Loucy (cell line): ENCODE measurements around the gene TMPRSS6.

Experiments used
- H2AFZ ChIP-seq: fragments of 200-600 bp; sonication (generic); 2 replicates; pipeline ENCODE4 v1.6.0; 2016; ENCODE audit warnings: antibody characterized with exemption, mild to moderate bottlenecking, low read length, moderate library complexity
- H3F3A ChIP-seq: fragments of 200-600 bp; 2 replicates; pipeline ENCODE4 v1.6.0; 2016; ENCODE audit warnings: antibody characterized with exemption, low read depth, mild to moderate bottlenecking
- H3K27me3 ChIP-seq: fragments of 200-600 bp; sonication (generic); 2 replicates; pipeline ENCODE4 v1.6.1; 2014; ENCODE audit warnings: low read length, mild to moderate bottlenecking; ENCODE audit not compliant: insufficient read depth, poor library complexity, severe bottlenecking
- H3K36me3 ChIP-seq: fragments of 200-600 bp; sonication (generic); 2 replicates; pipeline ENCODE4 v1.6.1; 2016; ENCODE audit warnings: low read length; ENCODE audit not compliant: insufficient read depth
- H3K4me1 ChIP-seq: fragments of 200-600 bp; sonication (generic); 2 replicates; pipeline ENCODE4 v1.5.1; 2014; ENCODE audit warnings: low read length, mild to moderate bottlenecking; ENCODE audit not compliant: insufficient read depth, poor library complexity, severe bottlenecking
- H3K4me2 ChIP-seq: fragments of 200-600 bp; sonication (generic); 2 replicates; pipeline ENCODE4 v1.6.0; 2014; ENCODE audit warnings: antibody characterized with exemption, low read length, low read depth, mild to moderate bottlenecking; ENCODE audit not compliant: poor library complexity, severe bottlenecking
- H3K4me3 ChIP-seq: fragments of 200-600 bp; sonication (generic); 2 replicates; pipeline ENCODE4 v1.5.1; 2014; ENCODE audit warnings: low read length, mild to moderate bottlenecking, mixed read lengths; ENCODE audit not compliant: poor library complexity, severe bottlenecking
- H3K79me2 ChIP-seq: fragments of 200-600 bp; sonication (generic); 2 replicates; pipeline ENCODE4 v1.6.1; 2014; ENCODE audit warnings: low read length; ENCODE audit not compliant: insufficient read depth
- H3K9ac ChIP-seq: fragments of 200-600 bp; sonication (generic); 2 replicates; pipeline ENCODE4 v1.6.0; 2014; ENCODE audit warnings: mild to moderate bottlenecking, low read depth, low read length, moderate library complexity; ENCODE audit not compliant: poor library complexity, severe bottlenecking
- H3K9me2 ChIP-seq: fragments of 200-600 bp; sonication (generic); replicated peaks from 2 replicates; pipeline ENCODE4 v1.6.1; 2016; ENCODE audit warnings: low read depth, low read length, mixed read lengths
- H3K9me3 ChIP-seq: fragments of 200-600 bp; sonication (generic); 2 replicates; pipeline ENCODE4 v1.6.1; 2014; ENCODE audit warnings: mild to moderate bottlenecking, antibody characterized with exemption, low read length, low read depth; ENCODE audit not compliant: insufficient read depth
- H4K20me1 ChIP-seq: fragments of 200-600 bp; sonication (generic); 2 replicates; pipeline ENCODE4 v1.6.0; 2014; ENCODE audit warnings: antibody characterized with exemption, low read length, mild to moderate bottlenecking; ENCODE audit not compliant: insufficient read depth, poor library complexity, severe bottlenecking
- EZH2phosphoT487 ChIP-seq: fragments of 200-600 bp; IDR thresholded peaks from 2 replicates; pipeline ENCODE4 v1.6.1; 2018; ENCODE audit warnings: antibody characterized with exemption, mild to moderate bottlenecking, moderate library complexity, borderline replicate concordance
- TF ChIP-seq, protein P1 (sequence below): fragments of 200-600 bp; sonication (generic); conservative IDR thresholded peaks from 2 replicates; pipeline ENCODE4 v1.5.1; 2014; ENCODE audit warnings: mild to moderate bottlenecking, antibody characterized with exemption, low read length

The TMPRSS6 gene

DNA sequence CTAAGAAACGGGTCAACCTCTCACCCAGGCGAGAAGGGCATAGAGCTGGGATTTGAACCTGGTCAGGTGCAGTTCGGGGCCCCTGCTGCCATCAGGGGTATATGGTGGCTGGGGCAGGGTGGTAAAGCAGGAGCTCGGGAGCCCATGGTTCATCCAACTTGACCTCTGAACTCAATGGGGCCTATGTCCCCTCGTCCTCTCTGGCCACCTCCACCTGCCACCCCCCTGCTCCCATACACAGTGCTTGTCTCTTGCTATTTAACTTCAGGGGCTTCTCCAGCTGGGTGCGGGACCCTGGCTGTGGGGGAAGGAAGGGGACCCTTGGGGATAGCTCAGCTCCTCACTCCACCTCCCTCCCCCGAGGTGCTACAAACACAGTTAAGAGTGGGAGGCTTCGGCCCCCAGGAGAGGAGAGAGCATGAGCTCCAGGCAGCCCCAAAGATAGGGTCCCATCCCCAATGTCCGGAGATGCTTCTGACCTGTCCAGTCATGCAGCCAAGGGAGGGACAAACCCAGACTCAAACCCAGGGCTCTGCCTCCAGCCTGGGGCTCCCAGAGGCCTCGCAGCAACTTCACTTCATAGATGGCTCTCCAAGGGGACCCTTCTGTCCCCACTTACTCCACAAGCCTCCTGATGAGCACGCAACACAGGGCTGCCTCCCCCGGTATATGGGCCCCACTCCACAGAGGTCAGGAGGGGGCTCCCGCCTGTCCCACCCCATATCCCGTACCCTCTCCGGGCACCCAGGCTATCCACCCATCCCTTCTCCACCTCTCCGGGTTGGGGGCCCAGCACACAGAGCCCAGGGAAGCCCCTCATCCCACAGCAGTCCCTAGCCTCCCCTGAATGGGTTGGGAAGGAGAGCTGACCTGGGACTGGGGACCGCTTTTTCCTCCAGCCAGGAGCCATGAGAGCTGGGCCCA, 39.5 kb upstream of the TMPRSS6 start:
- H4K20me1 ChIP-seq, result no peaks in the 10 kb centered on the region
- H3K9me3 ChIP-seq, result no peaks in the 10 kb centered on the region
- H3K36me3 ChIP-seq, result no peaks in the 10 kb centered on the region
- H3K27me3 ChIP-seq, result no peaks in the 10 kb centered on the region
- H3K4me1 ChIP-seq, result peaks cover 31% of the 10 kb centered on the region
- H2AFZ ChIP-seq, result no peak overlapping the region
- TF ChIP-seq EZH2phosphoT487, result no peak
- TF ChIP-seq, protein P1, sequence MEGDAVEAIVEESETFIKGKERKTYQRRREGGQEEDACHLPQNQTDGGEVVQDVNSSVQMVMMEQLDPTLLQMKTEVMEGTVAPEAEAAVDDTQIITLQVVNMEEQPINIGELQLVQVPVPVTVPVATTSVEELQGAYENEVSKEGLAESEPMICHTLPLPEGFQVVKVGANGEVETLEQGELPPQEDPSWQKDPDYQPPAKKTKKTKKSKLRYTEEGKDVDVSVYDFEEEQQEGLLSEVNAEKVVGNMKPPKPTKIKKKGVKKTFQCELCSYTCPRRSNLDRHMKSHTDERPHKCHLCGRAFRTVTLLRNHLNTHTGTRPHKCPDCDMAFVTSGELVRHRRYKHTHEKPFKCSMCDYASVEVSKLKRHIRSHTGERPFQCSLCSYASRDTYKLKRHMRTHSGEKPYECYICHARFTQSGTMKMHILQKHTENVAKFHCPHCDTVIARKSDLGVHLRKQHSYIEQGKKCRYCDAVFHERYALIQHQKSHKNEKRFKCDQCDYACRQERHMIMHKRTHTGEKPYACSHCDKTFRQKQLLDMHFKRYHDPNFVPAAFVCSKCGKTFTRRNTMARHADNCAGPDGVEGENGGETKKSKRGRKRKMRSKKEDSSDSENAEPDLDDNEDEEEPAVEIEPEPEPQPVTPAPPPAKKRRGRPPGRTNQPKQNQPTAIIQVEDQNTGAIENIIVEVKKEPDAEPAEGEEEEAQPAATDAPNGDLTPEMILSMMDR, result no peak
- H3K79me2 ChIP-seq, result peaks cover 12% of the 10 kb centered on the region; the same call in 1 of the 2 replicates
- H3F3A ChIP-seq, result no peaks in the 10 kb centered on the region
- peak overlapping the region; percentile 76 for H3K9ac ChIP-seq
- H3K4me3 ChIP-seq, result peak overlapping the region; percentile 75
- peak overlapping the region; percentile 96 for H3K4me2 ChIP-seq
- H3K9me2 ChIP-seq, result no peaks in the 10 kb centered on the region

DNA sequence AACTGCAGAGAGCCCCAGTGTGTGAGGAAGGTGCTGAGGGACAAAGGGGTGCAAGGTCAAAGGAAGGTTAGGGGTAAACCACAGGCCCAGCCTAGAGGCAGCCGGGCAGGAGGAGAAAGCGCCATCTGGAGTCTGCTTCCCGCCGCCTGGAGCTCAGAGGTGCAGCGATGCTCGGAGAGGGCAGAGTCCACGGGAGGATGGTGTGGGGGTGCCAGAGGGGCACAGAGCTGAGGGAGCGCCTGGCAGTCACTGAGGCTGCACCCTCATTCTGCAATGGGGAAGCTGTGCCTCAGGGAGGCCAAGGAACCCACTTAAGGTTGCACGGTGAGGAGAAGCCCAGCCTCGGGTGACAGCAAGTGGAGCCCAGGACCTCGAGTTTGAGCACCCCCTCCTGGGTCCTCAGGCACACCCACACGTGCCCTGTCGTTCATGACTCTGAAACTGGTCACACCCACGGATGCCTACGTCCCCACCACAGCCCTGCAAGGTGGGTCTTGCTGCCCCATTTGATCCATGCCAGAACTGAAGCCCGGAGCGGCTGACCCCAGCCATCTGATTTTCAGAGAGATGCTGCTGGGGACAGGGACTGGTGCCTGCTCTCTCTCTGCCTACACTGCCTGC, 38.6 kb upstream of the TMPRSS6 start:
- Histone ChIP-seq H3K4me3 (peak overlapping the region; percentile 75), H3K4me2 (peak overlapping the region; percentile 96)

DNA sequence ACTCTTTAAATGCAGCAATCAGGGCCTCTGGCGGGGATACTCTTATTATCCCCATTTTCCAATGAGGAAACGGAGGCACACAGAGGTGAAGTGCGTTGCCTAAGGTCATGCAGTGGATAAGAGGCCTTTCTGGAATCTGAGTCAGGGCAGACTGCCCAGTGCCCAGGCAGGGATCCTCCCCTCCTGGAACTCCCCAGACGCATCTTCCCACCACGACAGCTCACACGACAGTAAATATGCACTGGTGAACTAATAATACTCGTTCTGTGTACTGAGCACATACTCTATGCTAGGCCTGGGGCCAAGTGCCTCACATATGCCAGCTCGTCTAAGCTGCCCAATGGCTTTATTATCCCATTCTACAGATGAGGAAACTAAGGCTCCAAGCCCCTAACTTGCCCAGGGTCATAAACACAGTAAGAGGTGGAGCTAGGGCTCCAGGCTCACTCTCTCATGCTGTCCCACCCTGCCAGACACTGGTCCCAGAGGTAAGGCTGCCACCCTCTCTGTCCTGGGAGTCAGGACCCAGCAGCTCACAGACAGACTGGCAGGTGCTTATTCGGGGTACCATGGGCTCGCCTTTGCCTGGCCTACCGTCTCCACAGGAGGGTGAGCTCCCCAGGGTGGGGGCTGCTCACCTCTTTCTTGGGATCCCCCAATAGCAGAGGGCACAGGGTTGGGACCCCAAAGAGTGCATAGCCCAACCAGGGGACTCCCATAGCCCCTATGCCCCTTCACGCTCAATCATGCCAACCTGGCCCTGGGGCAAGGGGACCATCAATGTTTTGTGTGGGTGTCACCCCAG, 37.9 kb upstream of the TMPRSS6 start:
- Histone ChIP-seq H2AFZ (no peak overlapping the region), H3K9me3 (no peaks in the 10 kb centered on the region), H4K20me1 (no peaks in the 10 kb centered on the region), H3K36me3 (no peaks in the 10 kb centered on the region), H3K9me2 (no peaks in the 10 kb centered on the region), H3K4me1 (peaks cover 31% of the 10 kb centered on the region), H3F3A (no peaks in the 10 kb centered on the region), H3K4me3 (no peak overlapping the region), H3K27me3 (no peaks in the 10 kb centered on the region), H3K4me2 (peak overlapping the region; percentile 96), H3K9ac (no peak overlapping the region), H3K79me2 (peaks cover 12% of the 10 kb centered on the region; the same call in 1 of the 2 replicates)
- no peak for TF ChIP-seq EZH2phosphoT487
- TF ChIP-seq, protein P1, result no peak

More for the DNA sequence above, 38.6 kb upstream of the TMPRSS6 start:
- H3K4me1 ChIP-seq, result peaks cover 31% of the 10 kb centered on the region
- no peaks in the 10 kb centered on the region for H3K9me2 ChIP-seq
- no peaks in the 10 kb centered on the region for H3K9me3 ChIP-seq
- peaks cover 12% of the 10 kb centered on the region; the same call in 1 of the 2 replicates for H3K79me2 ChIP-seq
- H4K20me1 ChIP-seq, result no peaks in the 10 kb centered on the region
- H3K36me3 ChIP-seq, result no peaks in the 10 kb centered on the region
- H3K27me3 ChIP-seq, result no peaks in the 10 kb centered on the region
- TF ChIP-seq, protein P1, result no peak; the same call in 1 of the 2 replicates
- no peak for TF ChIP-seq EZH2phosphoT487
- H2AFZ ChIP-seq, result no peak overlapping the region
- H3K9ac ChIP-seq, result peak overlapping the region; percentile 76
- no peaks in the 10 kb centered on the region for H3F3A ChIP-seq
